Neural progenitor cell (in vitro differentiated cells): Measurements from ENCODE around the gene ZNF423. TPM values are rescaled to one million over a fixed set of nuclear protein-coding genes. Genes with fewer than 3 reads are reported as not detected.

Experiments used
- DNase-seq: peaks from one replicate; pipeline ENCODE4 v3.0.0-alpha.2; 2016; ENCODE audit warnings: low spot score
- H2AFZ ChIP-seq: fragments of 200-600 bp; sonication (generic); replicated peaks from 2 replicates; pipeline ENCODE4 v1.6.1; 2016; ENCODE audit warnings: antibody characterized with exemption
- H3F3A ChIP-seq: fragments of 200-600 bp; sonication (generic); 2 replicates; pipeline ENCODE4 v1.6.1; 2016; ENCODE audit warnings: antibody characterized with exemption, low read depth
- H3K27ac ChIP-seq: fragments of 200-600 bp; sonication (generic); 2 replicates; pipeline ENCODE4 v1.5.1; 2016; ENCODE audit warnings: mild to moderate bottlenecking
- H3K27me3 ChIP-seq: fragments of 200-600 bp; sonication (generic); 2 replicates; pipeline ENCODE4 v1.6.1; 2016; ENCODE audit warnings: mild to moderate bottlenecking, moderate library complexity
- H3K36me3 ChIP-seq: fragments of 200-600 bp; sonication (generic); 2 replicates; pipeline ENCODE4 v1.5.1; 2016
- H3K4me1 ChIP-seq: fragments of 200-600 bp; sonication (generic); 2 replicates; pipeline ENCODE4 v1.6.1; 2016; ENCODE audit warnings: mixed run types
- H3K4me2 ChIP-seq: fragments of 200-600 bp; sonication (generic); 2 replicates; pipeline ENCODE4 v1.6.1; 2016
- H3K4me3 ChIP-seq: fragments of 200-600 bp; sonication (generic); 2 replicates; pipeline ENCODE4 v1.5.1; 2016
- H3K79me2 ChIP-seq: fragments of 200-600 bp; sonication (generic); 2 replicates; pipeline ENCODE4 v1.6.1; 2016; ENCODE audit warnings: low read depth
- H3K9ac ChIP-seq: fragments of 200-600 bp; sonication (generic); 2 replicates; pipeline ENCODE4 v1.6.1; 2016
- H3K9me3 ChIP-seq: fragments of 200-600 bp; sonication (generic); 2 replicates; pipeline ENCODE4 v1.5.1; 2016; ENCODE audit warnings: low read depth
- H4K20me1 ChIP-seq: fragments of 200-600 bp; sonication (generic); 2 replicates; pipeline ENCODE4 v1.6.1; 2016; ENCODE audit warnings: low read depth
- H3K27ac Mint-ChIP-seq: 3 replicates; pipeline ENCODE4 v1.8.0; 2021; ENCODE audit warnings: mixed read lengths
- H3K27me3 Mint-ChIP-seq: 2 replicates; pipeline ENCODE4 v1.8.0; 2022; ENCODE audit warnings: low read depth, mild to moderate bottlenecking, inconsistent platforms, moderate library complexity, mixed read lengths; ENCODE audit not compliant: insufficient read depth
- H3K36me3 Mint-ChIP-seq: 3 replicates; pipeline ENCODE4 v1.8.0; 2021; ENCODE audit warnings: mixed read lengths
- H3K4me1 Mint-ChIP-seq: 3 replicates; pipeline ENCODE4 v1.8.0; 2021; ENCODE audit warnings: mixed read lengths
- H3K4me3 Mint-ChIP-seq: 3 replicates; pipeline ENCODE4 v1.8.0; 2021; ENCODE audit warnings: mild to moderate bottlenecking, moderate library complexity, mixed read lengths
- H3K9me3 Mint-ChIP-seq: 3 replicates; pipeline ENCODE4 v1.8.0; 2020; ENCODE audit warnings: mixed read lengths
- EZH2 ChIP-seq: fragments of 200-600 bp; sonication (generic); IDR thresholded peaks from 2 replicates; pipeline ENCODE4 v1.6.1; 2017; ENCODE audit warnings: antibody characterized with exemption, mild to moderate bottlenecking, moderate library complexity
- EZH2phosphoT487 ChIP-seq: fragments of 200-600 bp; sonication (generic); IDR thresholded peaks from 2 replicates; pipeline ENCODE4 v1.6.1; 2017; ENCODE audit warnings: antibody characterized with exemption
- total RNA-seq: library from RNA; depleted of rRNA; stranded (reverse); fragments of >200 nt; gene quantifications from 2 replicates; pipeline ENCODE4 v1.2.3, GENCODE V29; 2015; ENCODE audit warnings: low replicate concordance
- TF ChIP-seq, protein P1 (sequence below): fragments of 200-600 bp; sonication (generic); IDR thresholded peaks from 2 replicates; pipeline ENCODE4 v1.5.1; 2017; ENCODE audit warnings: antibody characterized with exemption, mild to moderate bottlenecking

The ZNF423 gene
- total RNA-seq, 1 donor from 2014 or later: 21.9 TPM

DNA sequence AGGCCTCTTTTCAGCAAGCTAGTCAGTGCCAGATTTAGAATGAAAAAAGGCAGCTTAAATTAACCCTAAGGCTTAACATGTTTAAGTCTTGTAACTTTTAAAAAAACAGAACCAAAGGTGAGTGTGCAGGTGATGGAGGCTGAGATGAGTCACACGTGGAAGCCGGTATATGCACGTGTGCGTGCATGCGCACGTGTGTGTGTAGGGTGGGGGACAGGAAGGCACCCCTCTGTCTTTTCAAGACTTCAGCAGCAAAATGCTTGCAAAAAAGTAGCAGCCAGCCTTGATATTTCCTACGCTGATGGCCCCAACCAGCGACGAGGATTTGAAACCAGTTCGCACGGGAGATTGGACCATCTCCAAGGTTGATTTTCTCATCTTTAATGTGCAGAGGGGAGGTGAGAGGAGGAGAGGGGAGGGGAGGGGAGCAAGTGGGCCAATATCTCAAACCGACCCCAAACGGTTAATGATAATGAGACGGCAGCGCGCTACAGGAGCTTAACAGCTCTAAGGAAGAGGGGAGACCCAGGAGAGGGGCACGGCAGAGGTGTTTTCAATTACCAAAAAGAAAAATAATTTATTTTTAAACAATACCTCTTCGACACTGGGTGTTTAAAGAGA is 154.7 kb downstream of the ZNF423 start:
- Mint-ChIP-seq H3K4me3 (peak overlapping the region; percentile 82), H3K27ac (peak overlapping the region; percentile 99), H3K27me3 (peaks cover 10% of the 10 kb centered on the region), H3K9me3 (no peaks in the 10 kb centered on the region), H3K36me3 (peaks cover 13% of the 10 kb centered on the region), H3K4me1 (peaks cover 94% of the 10 kb centered on the region)
- Histone ChIP-seq H3K27me3 (no peaks in the 10 kb centered on the region), H4K20me1 (peaks cover 3% of the 10 kb centered on the region), H3F3A (peaks cover 85% of the 10 kb centered on the region), H3K36me3 (no peaks in the 10 kb centered on the region), H3K79me2 (peaks cover 30% of the 10 kb centered on the region), H3K4me3 (peak overlapping the region; percentile 36), H3K27ac (peak overlapping the region; percentile 94), H3K4me2 (peak overlapping the region; percentile 74), H3K9ac (no peak overlapping the region), H3K9me3 (no peaks in the 10 kb centered on the region), H3K4me1 (peaks cover 83% of the 10 kb centered on the region), H2AFZ (no peak overlapping the region)
- TF ChIP-seq EZH2phosphoT487 (no peak), EZH2 (no peak)
- TF ChIP-seq, protein P1, sequence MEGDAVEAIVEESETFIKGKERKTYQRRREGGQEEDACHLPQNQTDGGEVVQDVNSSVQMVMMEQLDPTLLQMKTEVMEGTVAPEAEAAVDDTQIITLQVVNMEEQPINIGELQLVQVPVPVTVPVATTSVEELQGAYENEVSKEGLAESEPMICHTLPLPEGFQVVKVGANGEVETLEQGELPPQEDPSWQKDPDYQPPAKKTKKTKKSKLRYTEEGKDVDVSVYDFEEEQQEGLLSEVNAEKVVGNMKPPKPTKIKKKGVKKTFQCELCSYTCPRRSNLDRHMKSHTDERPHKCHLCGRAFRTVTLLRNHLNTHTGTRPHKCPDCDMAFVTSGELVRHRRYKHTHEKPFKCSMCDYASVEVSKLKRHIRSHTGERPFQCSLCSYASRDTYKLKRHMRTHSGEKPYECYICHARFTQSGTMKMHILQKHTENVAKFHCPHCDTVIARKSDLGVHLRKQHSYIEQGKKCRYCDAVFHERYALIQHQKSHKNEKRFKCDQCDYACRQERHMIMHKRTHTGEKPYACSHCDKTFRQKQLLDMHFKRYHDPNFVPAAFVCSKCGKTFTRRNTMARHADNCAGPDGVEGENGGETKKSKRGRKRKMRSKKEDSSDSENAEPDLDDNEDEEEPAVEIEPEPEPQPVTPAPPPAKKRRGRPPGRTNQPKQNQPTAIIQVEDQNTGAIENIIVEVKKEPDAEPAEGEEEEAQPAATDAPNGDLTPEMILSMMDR: no peak
- DNase-seq: peak; percentile 60

- no peaks in the 10 kb centered on the region for H3K27me3 ChIP-seq
Measured at GRCh38 chr16:49700251-49701064, 155.5 kb downstream of the ZNF423 start.

DNA sequence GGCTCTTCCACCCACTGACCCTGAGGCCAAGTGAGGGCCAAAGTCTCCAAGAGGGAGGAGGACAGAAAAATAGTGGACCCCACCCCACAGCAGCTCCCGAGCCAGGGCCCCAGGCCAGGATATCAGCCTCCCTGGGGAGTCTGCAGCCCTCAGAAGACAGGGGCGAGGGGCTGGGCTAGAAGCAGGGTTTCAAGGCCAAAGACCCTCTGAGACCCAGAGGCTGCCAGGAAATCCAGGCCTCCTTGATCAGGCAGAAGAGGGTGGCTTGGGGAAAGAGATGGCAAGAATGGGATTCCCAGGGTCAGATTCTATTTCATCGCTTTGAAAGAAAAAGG is 156.1 kb downstream of the ZNF423 start:
- peaks cover 6% of the 10 kb centered on the region for H4K20me1 ChIP-seq
- Mint-ChIP-seq H3K9me3 (no peaks in the 10 kb centered on the region), H3K27me3 (peaks cover 6% of the 10 kb centered on the region), H3K27ac (peak overlapping the region; percentile 99), H3K36me3 (peaks cover 5% of the 10 kb centered on the region), H3K4me1 (peaks cover 92% of the 10 kb centered on the region), H3K4me3 (peak overlapping the region; percentile 82)
- DNase-seq: no peak
- H2AFZ ChIP-seq: no peak overlapping the region
- no peak overlapping the region for H3K9ac ChIP-seq
- no peak overlapping the region for H3K4me3 ChIP-seq
- TF ChIP-seq, protein P1: no peak
- TF ChIP-seq EZH2phosphoT487: no peak
- TF ChIP-seq EZH2: no peak
- H3K4me2 ChIP-seq: peak overlapping the region; percentile 74
- peaks cover 24% of the 10 kb centered on the region for H3K79me2 ChIP-seq
- H3K4me1 ChIP-seq: peaks cover 94% of the 10 kb centered on the region
- H3K27ac ChIP-seq: peak overlapping the region; percentile 94
- H3K36me3 ChIP-seq: no peaks in the 10 kb centered on the region
- H3K9me3 ChIP-seq: no peaks in the 10 kb centered on the region
- H3F3A ChIP-seq: peaks cover 97% of the 10 kb centered on the region
- H3K27me3 ChIP-seq: no peaks in the 10 kb centered on the region

More at GRCh38 chr16:49700251-49701064, 155.5 kb downstream of the ZNF423 start:
- Histone ChIP-seq H3K27ac (peak overlapping the region; percentile 94), H4K20me1 (peaks cover 6% of the 10 kb centered on the region), H3K9ac (no peak overlapping the region), H3K4me3 (peak overlapping the region; percentile 36), H3K79me2 (peaks cover 29% of the 10 kb centered on the region), H3K4me1 (peaks cover 90% of the 10 kb centered on the region), H3K4me2 (peak overlapping the region; percentile 74), H3K9me3 (no peaks in the 10 kb centered on the region), H3K36me3 (no peaks in the 10 kb centered on the region), H2AFZ (no peak overlapping the region), H3F3A (peaks cover 92% of the 10 kb centered on the region)
- Mint-ChIP-seq H3K27ac (peak overlapping the region; percentile 99), H3K9me3 (no peaks in the 10 kb centered on the region), H3K4me3 (peak overlapping the region; percentile 82), H3K27me3 (peaks cover 9% of the 10 kb centered on the region), H3K4me1 (peaks cover 96% of the 10 kb centered on the region), H3K36me3 (peaks cover 11% of the 10 kb centered on the region)
- DNase-seq: peak; percentile 64
- TF ChIP-seq EZH2: no peak
- TF ChIP-seq, protein P1: no peak
- no peak for TF ChIP-seq EZH2phosphoT487
